Activated B cell treated with CpG ODN at 0.5 μM for 24 hours (primary cell): Measurements from ENCODE around the gene GDPD4. TPM values are rescaled to one million over a fixed set of nuclear protein-coding genes. Genes with fewer than 3 reads are reported as not detected.

Experiments
- ATAC-seq: fragments of 200-7000 bp; cut with Tn5 transposase; one replicate; pipeline ENCODE4 v1.10.0; 2021; ENCODE audit warnings: low read depth, mild to moderate bottlenecking, moderate library complexity
- CTCF ChIA-PET: fragments of 350-600 bp; sonication (Branson Sonifier 250); formaldehyde crosslinking; loops from one replicate; lab custom pipeline; 2021; ENCODE audit warnings: antibody characterized with exemption; lab: Charles Lee
- POLR2A ChIA-PET: fragments of 350-600 bp; sonication (Branson Sonifier 250); formaldehyde crosslinking; loops from one replicate; lab custom pipeline; 2021; ENCODE audit warnings: antibody characterized with exemption; lab: Charles Lee
- DNase-seq: peaks from one replicate; pipeline ENCODE4 v3.0.0; 2022
- H3K27ac Mint-ChIP-seq: one replicate; pipeline ENCODE4 v1.8.0; 2020; ENCODE audit warnings: mixed read lengths
- H3K27me3 Mint-ChIP-seq: one replicate; pipeline ENCODE4 v1.8.0; 2021; ENCODE audit warnings: mixed read lengths
- H3K36me3 Mint-ChIP-seq: one replicate; pipeline ENCODE4 v1.8.0; 2021; ENCODE audit warnings: low read depth, mixed read lengths
- H3K4me1 Mint-ChIP-seq: one replicate; pipeline ENCODE4 v1.8.0; 2021; ENCODE audit warnings: mixed read lengths
- H3K4me3 Mint-ChIP-seq: one replicate; pipeline ENCODE4 v1.8.0; 2020; ENCODE audit warnings: mild to moderate bottlenecking, mixed read lengths
- H3K9me3 Mint-ChIP-seq: one replicate; pipeline ENCODE4 v1.8.0; 2020; ENCODE audit warnings: mixed read lengths
- intact Hi-C: fragments of 100-400 bp; cut with micrococcal nuclease; formaldehyde crosslinking; loops from one replicate; pipeline ENCODE4 v1.15.1; 2024
- total RNA-seq: library from RNA; stranded (reverse); gene quantifications from 2 replicates; pipeline ENCODE4 v1.2.3, GENCODE V29; 2022
- TF ChIP-seq, protein P1 (sequence below): fragments of 200-600 bp; IDR thresholded peaks from one replicate; pipeline ENCODE4 v1.8.0; 2022; ENCODE audit warnings: antibody characterized with exemption, mild to moderate bottlenecking

GDPD4 gene
- total RNA-seq, 1 donor from 2014 or later, result not detected

DNA sequence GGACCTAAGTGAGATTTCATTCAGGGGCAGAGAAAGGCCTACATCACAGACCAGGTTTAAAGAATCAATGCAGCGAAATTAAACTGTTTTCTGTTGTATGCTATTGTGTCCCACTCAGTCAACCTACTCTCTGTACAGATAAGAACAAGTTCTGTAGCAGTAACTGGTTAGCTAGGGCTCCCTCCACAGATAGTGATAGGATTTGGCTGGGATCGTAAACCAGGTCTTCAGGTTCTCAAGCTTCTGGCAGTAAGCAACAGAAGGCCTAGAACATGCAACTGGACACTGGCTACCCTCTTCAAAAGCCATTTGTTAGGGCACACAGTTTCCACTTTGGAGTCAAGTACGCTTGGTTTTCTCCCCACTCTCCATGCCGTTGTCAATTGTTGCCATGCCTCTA is 69.2 kb downstream of the GDPD4 start:
- Mint-ChIP-seq H3K27ac (no peak overlapping the region), H3K4me3 (no peak overlapping the region), H3K27me3 (peaks cover 7% of the 10 kb centered on the region), H3K4me1 (no peaks in the 10 kb centered on the region), H3K36me3 (no peaks in the 10 kb centered on the region), H3K9me3 (no peaks in the 10 kb centered on the region)
- TF ChIP-seq, protein P1, sequence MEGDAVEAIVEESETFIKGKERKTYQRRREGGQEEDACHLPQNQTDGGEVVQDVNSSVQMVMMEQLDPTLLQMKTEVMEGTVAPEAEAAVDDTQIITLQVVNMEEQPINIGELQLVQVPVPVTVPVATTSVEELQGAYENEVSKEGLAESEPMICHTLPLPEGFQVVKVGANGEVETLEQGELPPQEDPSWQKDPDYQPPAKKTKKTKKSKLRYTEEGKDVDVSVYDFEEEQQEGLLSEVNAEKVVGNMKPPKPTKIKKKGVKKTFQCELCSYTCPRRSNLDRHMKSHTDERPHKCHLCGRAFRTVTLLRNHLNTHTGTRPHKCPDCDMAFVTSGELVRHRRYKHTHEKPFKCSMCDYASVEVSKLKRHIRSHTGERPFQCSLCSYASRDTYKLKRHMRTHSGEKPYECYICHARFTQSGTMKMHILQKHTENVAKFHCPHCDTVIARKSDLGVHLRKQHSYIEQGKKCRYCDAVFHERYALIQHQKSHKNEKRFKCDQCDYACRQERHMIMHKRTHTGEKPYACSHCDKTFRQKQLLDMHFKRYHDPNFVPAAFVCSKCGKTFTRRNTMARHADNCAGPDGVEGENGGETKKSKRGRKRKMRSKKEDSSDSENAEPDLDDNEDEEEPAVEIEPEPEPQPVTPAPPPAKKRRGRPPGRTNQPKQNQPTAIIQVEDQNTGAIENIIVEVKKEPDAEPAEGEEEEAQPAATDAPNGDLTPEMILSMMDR, result no peak
- POLR2A ChIA-PET, result no interaction called here
- intact Hi-C loops, result no loop called here
- DNase-seq (no peak), ATAC-seq (no peak)
- CTCF ChIA-PET, result no interaction called here

DNA sequence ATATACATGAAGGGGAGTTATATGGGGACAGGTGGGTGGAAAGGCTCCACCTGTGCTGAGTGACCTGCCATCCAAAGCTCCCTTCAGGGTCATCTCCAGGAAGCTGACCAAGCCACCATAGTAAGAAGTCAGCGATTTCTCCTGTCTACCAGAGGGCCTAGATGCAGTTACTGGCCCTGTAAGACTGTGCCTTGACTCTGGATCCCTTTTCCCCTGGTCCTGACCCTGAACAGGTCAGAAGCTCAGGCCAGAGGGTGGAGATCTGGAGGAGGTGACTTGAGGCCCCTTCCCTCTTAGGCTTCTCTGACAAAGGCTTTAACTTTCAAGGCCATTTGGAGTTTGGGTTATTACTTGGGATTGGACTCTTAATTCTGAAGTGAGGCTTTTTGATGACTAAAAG is 69.7 kb downstream of the GDPD4 start:
- TF ChIP-seq, protein P1, result no peak
- ChIA-PET CTCF (no interaction called here), POLR2A (no interaction called here)
- Mint-ChIP-seq H3K27me3 (peaks cover 10% of the 10 kb centered on the region), H3K36me3 (no peaks in the 10 kb centered on the region), H3K27ac (no peak overlapping the region), H3K9me3 (no peaks in the 10 kb centered on the region), H3K4me1 (no peaks in the 10 kb centered on the region), H3K4me3 (no peak overlapping the region)
- intact Hi-C loops, result no loop called here
- ATAC-seq, result no peak
- no peak for DNase-seq

DNA sequence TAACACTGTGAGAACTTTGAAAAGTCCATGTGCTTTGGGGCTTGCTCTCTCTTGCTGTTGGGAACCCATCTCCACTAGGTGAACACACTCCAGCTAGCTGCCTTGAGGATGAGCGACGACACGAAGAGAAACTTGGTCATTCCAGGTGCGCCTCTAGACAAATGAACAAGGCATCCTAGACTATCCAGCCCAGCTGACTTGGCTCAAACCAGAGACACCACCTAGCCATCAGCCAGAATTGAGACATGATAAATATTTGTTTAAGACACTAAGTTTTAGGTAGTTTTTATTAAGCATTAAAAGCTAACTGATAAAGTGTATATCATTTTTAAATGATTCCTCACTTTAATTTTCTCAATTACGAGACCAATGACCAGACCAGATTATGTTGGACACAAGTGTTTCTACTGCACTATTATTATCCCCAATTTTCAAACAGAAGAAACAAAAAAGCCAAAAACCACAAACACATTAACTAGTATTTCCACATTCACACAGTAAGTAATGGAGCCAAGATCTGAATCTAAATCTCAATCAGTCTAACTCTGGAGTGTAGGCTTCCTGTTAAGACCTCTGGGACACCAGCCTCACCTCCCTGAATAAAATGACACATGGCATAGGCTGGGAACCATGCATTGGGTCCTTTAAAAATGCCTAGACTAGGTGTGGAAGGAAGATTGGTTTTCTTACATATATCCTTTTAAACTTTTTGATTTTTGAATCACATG is 70.4 kb downstream of the GDPD4 start:
- intact Hi-C loops, result no loop called here
- H3K9me3 Mint-ChIP-seq, result no peaks in the 10 kb centered on the region
- H3K27ac Mint-ChIP-seq, result no peak overlapping the region
- no peak overlapping the region for H3K4me3 Mint-ChIP-seq
- ATAC-seq (no peak), DNase-seq (no peak)
- ChIA-PET CTCF (no interaction called here), POLR2A (no interaction called here)
- no peaks in the 10 kb centered on the region for H3K4me1 Mint-ChIP-seq
- TF ChIP-seq, protein P1, result no peak
- peaks cover 10% of the 10 kb centered on the region for H3K27me3 Mint-ChIP-seq
- no peaks in the 10 kb centered on the region for H3K36me3 Mint-ChIP-seq

DNA sequence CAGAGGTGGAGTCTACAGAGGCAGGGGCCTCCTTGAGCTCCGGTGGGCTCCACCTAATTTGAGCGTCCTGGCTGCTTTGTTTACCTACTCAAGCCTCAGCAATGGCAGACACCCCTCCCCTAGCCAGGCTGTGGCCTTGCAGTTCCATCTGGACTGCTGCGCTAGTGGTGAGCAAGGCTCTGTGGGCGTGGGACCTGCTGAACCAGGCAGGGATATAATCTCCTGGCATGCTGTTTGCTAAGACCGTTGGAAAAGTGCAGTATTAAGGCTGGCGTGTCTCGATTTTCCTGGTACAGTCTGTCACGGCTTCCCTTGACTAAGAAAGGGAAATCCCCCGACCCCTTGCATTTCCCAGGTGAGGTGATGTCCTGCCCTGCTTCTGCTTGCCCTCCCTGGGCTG is 77.7 kb downstream of the GDPD4 start:
- H3K27ac Mint-ChIP-seq, result no peak overlapping the region
- H3K36me3 Mint-ChIP-seq, result no peaks in the 10 kb centered on the region
- H3K4me3 Mint-ChIP-seq, result no peak overlapping the region
- no peaks in the 10 kb centered on the region for H3K4me1 Mint-ChIP-seq
- TF ChIP-seq, protein P1, result no peak
- peaks cover 27% of the 10 kb centered on the region for H3K27me3 Mint-ChIP-seq
- intact Hi-C loops, result no loop called here
- ChIA-PET POLR2A (no interaction called here), CTCF (no interaction called here)
- ATAC-seq (no peak), DNase-seq (no peak)
- H3K9me3 Mint-ChIP-seq, result no peaks in the 10 kb centered on the region

DNA sequence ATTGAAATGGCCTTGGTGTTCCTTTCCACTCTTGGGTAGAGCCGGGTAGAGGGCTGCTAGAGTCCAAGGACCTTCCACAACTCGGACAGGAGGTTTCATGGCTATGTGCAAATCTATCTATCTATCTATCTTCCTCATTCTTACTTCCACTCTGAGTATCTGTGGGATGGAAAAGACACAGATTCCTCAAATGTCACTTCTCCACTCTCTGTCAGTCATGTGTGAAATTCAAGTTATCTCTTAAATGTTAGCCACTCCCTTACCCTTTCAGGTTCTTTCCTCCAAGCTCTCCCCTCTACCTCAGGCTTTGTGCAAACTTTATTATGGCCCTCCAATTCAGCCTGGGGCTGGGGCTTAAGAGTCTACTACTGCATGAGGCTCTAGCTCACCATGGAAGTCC is 84.3 kb downstream of the GDPD4 start:
- no peaks in the 10 kb centered on the region for H3K36me3 Mint-ChIP-seq
- ChIA-PET POLR2A (no interaction called here), CTCF (no interaction called here)
- peaks cover 4% of the 10 kb centered on the region for H3K4me1 Mint-ChIP-seq
- TF ChIP-seq, protein P1, result no peak
- no peaks in the 10 kb centered on the region for H3K9me3 Mint-ChIP-seq
- peaks cover 4% of the 10 kb centered on the region for H3K27me3 Mint-ChIP-seq
- no peak for ATAC-seq
- H3K27ac Mint-ChIP-seq, result no peak overlapping the region
- DNase-seq, result no peak
- H3K4me3 Mint-ChIP-seq, result no peak overlapping the region
- intact Hi-C loops, result no loop called here
